HEK293 (cell line): ENCODE measurements around the gene ATP6V1D.

Source experiments
- CTCF ChIA-PET: fragments of 350-600 bp; formaldehyde crosslinking; extraction: SDS; loops from one replicate; lab custom pipeline; 2021; ENCODE audit warnings: antibody characterized with exemption; lab: Yijun Ruan, JAX
- POLR2A ChIA-PET: fragments of 300-600 bp; formaldehyde crosslinking; extraction: SDS; loops from one replicate; lab custom pipeline; 2020; ENCODE audit warnings: antibody characterized with exemption, inconsistent platforms; lab: Yijun Ruan, JAX
- H3K27ac ChIP-seq: fragments of 200-500 bp; sonication (Bioruptor generic); 2 replicates; pipeline ENCODE4 v1.5.1; 2014; ENCODE audit warnings: low read depth, low read length, control low read depth, inconsistent platforms; ENCODE audit errors: extremely low read depth
- H3K36me3 ChIP-seq, 2 experiments: fragments of 200-500 bp in 1 of 2; sonication (Bioruptor generic) in 1 of 2; 1 replicate in 1 of 2; 2 replicates in 1 of 2; pipeline ENCODE4 v1.5.1; 2014 to 2017; ENCODE audit warnings: inconsistent platforms in 2 of 2, low read length in 2 of 2; ENCODE audit not compliant: control insufficient read depth in 2 of 2, insufficient read depth in 1 of 2
- H3K4me1 ChIP-seq: fragments of 200-500 bp; sonication (Bioruptor generic); 2 replicates; pipeline ENCODE4 v1.5.1; 2014; ENCODE audit warnings: mild to moderate bottlenecking, low read length, inconsistent platforms; ENCODE audit not compliant: control insufficient read depth, insufficient read depth
- H3K4me3 ChIP-seq: 2 replicates; pipeline ENCODE4 v1.5.1; 2011; ENCODE audit warnings: low read depth, mild to moderate bottlenecking, control low read depth, low read length, moderate library complexity
- H3K9me3 ChIP-seq: fragments of 200-500 bp; sonication (Bioruptor generic); 2 replicates; pipeline ENCODE4 v1.5.1; 2014; ENCODE audit warnings: low read depth, low read length, inconsistent platforms; ENCODE audit not compliant: control insufficient read depth, insufficient read depth
- BCL11A ChIP-seq: fragments of 450-650 bp; formaldehyde crosslinking; IDR thresholded peaks from 2 replicates; pipeline ENCODE4 v1.5.1; 2016; ENCODE audit warnings: low read depth, missing biosample characterization, missing genetic modification characterization
- BCL11B ChIP-seq: fragments of 450-650 bp; formaldehyde crosslinking; IDR thresholded peaks from 2 replicates; pipeline ENCODE4 v1.5.1; 2016; ENCODE audit warnings: low read depth, missing biosample characterization, missing genetic modification characterization
- GLI2 ChIP-seq: fragments of 450-650 bp; formaldehyde crosslinking; IDR thresholded peaks from 2 replicates; pipeline ENCODE4; 2017; ENCODE audit warnings: missing biosample characterization, missing genetic modification characterization, low read depth, borderline replicate concordance
- GLIS2 ChIP-seq: fragments of 450-650 bp; formaldehyde crosslinking; IDR thresholded peaks from 2 replicates; pipeline ENCODE4 v1.5.1; 2016; ENCODE audit warnings: missing biosample characterization, missing genetic modification characterization
- SALL2 ChIP-seq: fragments of 450-650 bp; formaldehyde crosslinking; IDR thresholded peaks from 2 replicates; pipeline ENCODE4 v1.5.0; 2017; ENCODE audit warnings: missing biosample characterization, mild to moderate bottlenecking, missing genetic modification characterization, borderline replicate concordance
- TCF7L2 ChIP-seq: IDR thresholded peaks from 2 replicates; pipeline ENCODE4 v1.6.1; 2011; ENCODE audit warnings: low read depth, mild to moderate bottlenecking, inconsistent platforms, low read length, moderate library complexity, borderline replicate concordance
- ZNF138 ChIP-seq: fragments of 450-650 bp; formaldehyde crosslinking; IDR thresholded peaks from 2 replicates; pipeline ENCODE4 v1.5.1; 2016; ENCODE audit warnings: missing biosample characterization, missing genetic modification characterization, borderline replicate concordance
- ZNF155 ChIP-seq: fragments of 450-650 bp; formaldehyde crosslinking; IDR thresholded peaks from 2 replicates; pipeline ENCODE4 v1.5.1; 2016; ENCODE audit warnings: missing biosample characterization, missing genetic modification characterization
- ZNF174 ChIP-seq: fragments of 450-650 bp; formaldehyde crosslinking; IDR thresholded peaks from 2 replicates; pipeline ENCODE4 v1.5.0; 2017; ENCODE audit warnings: missing biosample characterization, mild to moderate bottlenecking, missing genetic modification characterization
- ZNF2 ChIP-seq: fragments of 450-650 bp; formaldehyde crosslinking; IDR thresholded peaks from 2 replicates; pipeline ENCODE4 v1.5.1; 2016; ENCODE audit warnings: missing biosample characterization, missing genetic modification characterization
- ZNF202 ChIP-seq: fragments of 450-650 bp; formaldehyde crosslinking; IDR thresholded peaks from 2 replicates; pipeline ENCODE4 v1.5.1; 2016; ENCODE audit warnings: missing biosample characterization, missing genetic modification characterization, borderline replicate concordance
- ZNF266 ChIP-seq: fragments of 450-650 bp; formaldehyde crosslinking; IDR thresholded peaks from 2 replicates; pipeline ENCODE4 v1.5.1; 2016; ENCODE audit warnings: missing biosample characterization, missing genetic modification characterization, low read depth
- ZNF274 ChIP-seq, 2 experiments: fragments of 200-500 bp in 1 of 2; fragments of 450-650 bp in 1 of 2; sonication (Bioruptor generic) in 1 of 2; formaldehyde crosslinking in 1 of 2; IDR thresholded peaks; 2 replicates each; pipeline versions ENCODE4 v1.5.1 to v1.6.1; 2014 to 2016; ENCODE audit warnings: borderline replicate concordance in 1 of 2, inconsistent platforms in 1 of 2, low read length in 1 of 2, missing biosample characterization in 1 of 2, missing genetic modification characterization in 1 of 2
- ZNF335 ChIP-seq: fragments of 450-650 bp; formaldehyde crosslinking; conservative IDR thresholded peaks from 2 replicates; pipeline ENCODE4 v1.5.1; 2016; ENCODE audit warnings: missing biosample characterization, missing genetic modification characterization
- ZNF366 ChIP-seq: fragments of 450-650 bp; formaldehyde crosslinking; conservative IDR thresholded peaks from 2 replicates; pipeline ENCODE4 v1.5.1; 2016; ENCODE audit warnings: missing biosample characterization, missing genetic modification characterization
- ZNF473 ChIP-seq: fragments of 450-650 bp; formaldehyde crosslinking; IDR thresholded peaks from 2 replicates; pipeline ENCODE4 v1.5.1; 2017; ENCODE audit warnings: missing biosample characterization, missing genetic modification characterization
- ZNF548 ChIP-seq: fragments of 450-650 bp; formaldehyde crosslinking; IDR thresholded peaks from 2 replicates; pipeline ENCODE4 v1.5.1; 2016; ENCODE audit warnings: missing biosample characterization, missing genetic modification characterization
- ZNF585B ChIP-seq: fragments of 450-650 bp; formaldehyde crosslinking; IDR thresholded peaks from 2 replicates; pipeline ENCODE4 v1.5.1; 2016; ENCODE audit warnings: missing biosample characterization, missing genetic modification characterization
- ZNF624 ChIP-seq: fragments of 450-650 bp; formaldehyde crosslinking; IDR thresholded peaks from 2 replicates; pipeline ENCODE4 v1.5.1; 2017; ENCODE audit warnings: missing biosample characterization, missing genetic modification characterization
- ZNF629 ChIP-seq: fragments of 450-650 bp; formaldehyde crosslinking; IDR thresholded peaks from 2 replicates; pipeline ENCODE4 v1.5.1; 2017; ENCODE audit warnings: missing biosample characterization, missing genetic modification characterization
- ZNF654 ChIP-seq: fragments of 450-650 bp; formaldehyde crosslinking; IDR thresholded peaks from 2 replicates; pipeline ENCODE4 v1.5.1; 2016; ENCODE audit warnings: low read depth, missing biosample characterization, missing genetic modification characterization
- ZNF664 ChIP-seq: fragments of 450-650 bp; formaldehyde crosslinking; IDR thresholded peaks from 2 replicates; pipeline ENCODE4 v1.5.1; 2016; ENCODE audit warnings: missing biosample characterization, missing genetic modification characterization
- ZNF785 ChIP-seq: fragments of 450-650 bp; formaldehyde crosslinking; IDR thresholded peaks from 2 replicates; pipeline ENCODE4 v1.5.1; 2016; ENCODE audit warnings: missing biosample characterization, missing genetic modification characterization
- ZNF830 ChIP-seq: fragments of 450-650 bp; IDR thresholded peaks from 2 replicates; pipeline ENCODE4 v1.5.0; 2018; ENCODE audit warnings: missing biosample characterization, missing genetic modification characterization, low read depth, mild to moderate bottlenecking, moderate library complexity
- ZXDB ChIP-seq: fragments of 450-650 bp; formaldehyde crosslinking; IDR thresholded peaks from 2 replicates; pipeline ENCODE4 v1.5.1; 2016; ENCODE audit warnings: missing biosample characterization, missing genetic modification characterization
- TF ChIP-seq, protein P1 (sequence below): fragments of 450-650 bp; formaldehyde crosslinking; IDR thresholded peaks from 2 replicates; pipeline ENCODE4 v1.5.1; 2016; ENCODE audit warnings: missing biosample characterization, missing genetic modification characterization

The ATP6V1D gene

DNA sequence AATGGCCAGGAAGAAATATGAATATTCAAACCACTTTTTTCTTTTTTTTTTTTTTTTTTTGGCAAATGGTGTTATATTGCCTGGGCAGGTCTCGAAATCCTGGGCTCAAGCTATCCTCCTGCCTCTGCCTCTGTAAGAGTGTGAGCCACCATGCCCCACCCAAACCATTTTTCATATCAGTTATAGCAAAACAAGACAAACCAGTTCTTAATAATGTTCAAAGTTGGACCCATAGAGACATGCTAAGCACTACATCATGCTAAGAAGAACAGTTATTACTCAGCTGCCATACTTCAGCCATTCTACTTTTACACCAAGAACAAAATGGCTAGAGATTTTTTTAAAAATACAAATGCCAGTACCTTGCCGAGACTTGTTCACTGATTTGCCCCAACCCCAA lies 26.0 kb upstream of the ATP6V1D start:
- ChIA-PET POLR2A (interaction anchor here (1.2 kb wide), 1 partner anchor 214 kb away, joined by 4 read pairs; the partner anchor contains the start of gene PIGH), CTCF (interaction anchor here (1.2 to 1.5 kb wide), 3 partner anchors 26 to 319 kb away, joined by 3 to 6 read pairs (median 3); partner anchors contain the start of genes ATP6V1D and EIF2S1)
- no peaks in the 10 kb centered on the region for H3K4me1 ChIP-seq
- H3K36me3 ChIP-seq: peaks cover 43 to 69% of the 10 kb centered on the region in 2 experiments
- H3K27ac ChIP-seq: no peak overlapping the region
- H3K4me3 ChIP-seq: no peak overlapping the region
- TF ChIP-seq ZNF785 (tag by site-specific recombination) (no peak), ZNF174 (no peak), ZNF654 (no peak), ZNF366 (tag by site-specific recombination) (no peak), ZNF473 (tag by site-specific recombination) (no peak), BCL11B (tag by site-specific recombination) (no peak), ZNF585B (tag by site-specific recombination) (no peak), ZNF2 (no peak), ZNF155 (tag by site-specific recombination) (no peak), TCF7L2 (no peak), GLI2 (tag by site-specific recombination) (no peak), ZNF266 (no peak), ZNF830 (no peak), ZNF274 (IDR thresholded peaks at IDR 0.05; ENCODE audit: low read length) (no peak), ZNF274 (tag by site-specific recombination; IDR thresholded peaks at IDR 0.05; ENCODE audit: borderline replicate concordance) (no peak)
- TF ChIP-seq, all 188 proteins: peak for 0
- H3K9me3 ChIP-seq: no peaks in the 10 kb centered on the region

DNA sequence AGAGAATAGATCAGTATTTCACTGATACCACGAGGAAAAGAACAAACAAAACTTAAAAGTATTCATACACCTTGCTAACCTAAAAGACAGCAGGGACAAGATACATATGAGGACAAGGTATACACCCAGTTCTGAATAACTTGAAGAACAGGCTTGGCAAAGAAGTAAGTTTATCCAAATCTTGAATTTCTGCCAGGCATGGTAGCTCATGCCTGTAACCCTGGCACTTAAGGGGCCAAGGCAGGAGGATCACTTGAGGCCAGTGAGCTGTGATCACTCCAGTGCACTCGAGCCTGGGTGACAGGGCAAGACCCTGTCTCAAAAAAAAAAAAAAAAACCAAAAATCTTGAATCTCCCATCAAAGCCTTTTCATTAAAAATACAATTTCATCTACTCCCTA lies 25.5 kb upstream of the ATP6V1D start:
- H3K27ac ChIP-seq: no peak overlapping the region
- no peaks in the 10 kb centered on the region for H3K9me3 ChIP-seq
- H3K4me3 ChIP-seq: no peak overlapping the region
- TF ChIP-seq ZNF548 (tag by site-specific recombination): no peak
- TF ChIP-seq ZNF664 (tag by site-specific recombination): no peak
- TF ChIP-seq BCL11A (tag by site-specific recombination): no peak
- no peak for TF ChIP-seq ZNF138 (tag by site-specific recombination)
- TF ChIP-seq ZNF202 (tag by site-specific recombination): no peak
- TF ChIP-seq ZNF624 (tag by site-specific recombination): no peak
- TF ChIP-seq ZNF335: no peak
- H3K4me1 ChIP-seq: no peaks in the 10 kb centered on the region
- peaks cover 44 to 74% of the 10 kb centered on the region in 2 experiments for H3K36me3 ChIP-seq
- POLR2A ChIA-PET: no interaction called here
- CTCF ChIA-PET: interaction anchor here (1.2 to 1.5 kb wide), 3 partner anchors 25 to 319 kb away, joined by 3 to 6 read pairs (median 3); partner anchors contain the start of genes ATP6V1D and EIF2S1

DNA sequence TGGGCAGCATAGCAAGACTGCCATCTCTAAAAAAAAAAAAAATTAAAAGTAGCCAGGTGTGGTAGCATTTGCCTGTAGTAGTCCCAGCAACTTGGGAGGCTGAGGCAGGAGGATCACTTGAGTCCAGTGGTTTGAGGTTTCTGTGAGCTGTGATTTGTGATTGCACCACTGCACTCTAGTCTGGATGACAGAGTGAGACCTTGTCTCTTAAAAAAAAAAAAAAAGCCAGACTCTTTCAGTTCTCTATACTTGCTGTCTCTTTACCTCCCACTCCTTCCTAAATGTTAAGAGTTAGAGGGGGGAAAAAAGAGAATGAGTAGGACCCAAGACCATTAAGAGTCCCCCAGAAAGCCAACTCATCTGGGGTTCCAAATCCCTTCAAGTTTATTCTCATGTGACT lies 18.3 kb upstream of the ATP6V1D start:
- no peaks in the 10 kb centered on the region for H3K9me3 ChIP-seq
- TF ChIP-seq ZXDB (tag by site-specific recombination) (no peak), GLIS2 (tag by site-specific recombination) (no peak), SALL2 (no peak), ZNF629 (no peak)
- TF ChIP-seq, protein P1, sequence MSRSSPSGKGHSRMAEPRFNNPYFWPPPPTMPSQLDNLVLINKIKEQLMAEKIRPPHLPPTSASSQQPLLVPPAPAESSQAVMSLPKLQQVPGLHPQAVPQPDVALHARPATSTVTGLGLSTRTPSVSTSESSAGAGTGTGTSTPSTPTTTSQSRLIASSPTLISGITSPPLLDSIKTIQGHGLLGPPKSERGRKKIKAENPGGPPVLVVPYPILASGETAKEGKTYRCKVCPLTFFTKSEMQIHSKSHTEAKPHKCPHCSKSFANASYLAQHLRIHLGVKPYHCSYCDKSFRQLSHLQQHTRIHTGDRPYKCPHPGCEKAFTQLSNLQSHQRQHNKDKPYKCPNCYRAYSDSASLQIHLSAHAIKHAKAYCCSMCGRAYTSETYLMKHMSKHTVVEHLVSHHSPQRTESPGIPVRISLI (tag by site-specific recombination): 0 out of 2 replicates have a peak, but pooled peaks have one; percentile 22
- TF ChIP-seq, all 188 proteins: peak for 1
- H3K4me1 ChIP-seq: no peaks in the 10 kb centered on the region
- peaks cover 76 to 95% of the 10 kb centered on the region in 2 experiments for H3K36me3 ChIP-seq
- POLR2A ChIA-PET: interaction anchor here (0.7 kb wide), 1 partner anchor 14 kb away, joined by 11 read pairs; no protein-coding TSS in a partner anchor
- no peak overlapping the region for H3K27ac ChIP-seq
- H3K4me3 ChIP-seq: no peak overlapping the region
- CTCF ChIA-PET: interaction anchor here (0.6 kb wide), 1 partner anchor 769 kb away, joined by 3 read pairs; no protein-coding TSS in a partner anchor
